HG02852 (cell line): ENCODE results near the gene PIP5KL1.

Source experiments
- ATAC-seq: cut with Tn5 transposase; IDR thresholded peaks from one replicate; pipeline ENCODE4 v1.9.1; 2021; ENCODE audit warnings: mild to moderate bottlenecking, moderate library complexity; ENCODE audit not compliant: unreplicated experiment

The PIP5KL1 gene

GRCh38 chr9:127875306-127875966 is 55.1 kb downstream of the PIP5KL1 start:
- ATAC-seq = no peak

- no peak for ATAC-seq
These were observed 56.0 kb downstream of the PIP5KL1 start for GRCh38 chr9:127874301-127875221.

GRCh38 chr9:127873886-127874285 is 56.7 kb downstream of the PIP5KL1 start:
- no peak for ATAC-seq

- no peak for ATAC-seq
These were observed 57.3 kb downstream of the PIP5KL1 start for GRCh38 chr9:127873223-127873691.

GRCh38 chr9:127872369-127873222 is 58.0 kb downstream of the PIP5KL1 start:
- ATAC-seq = no peak

GRCh38 chr9:127871531-127871930 is 59.0 kb downstream of the PIP5KL1 start:
- no peak for ATAC-seq

- no peak for ATAC-seq
These were observed 59.7 kb downstream of the PIP5KL1 start for GRCh38 chr9:127870887-127871286.
